H9 (cell line): Measurements from ENCODE around the gene EBF4. TPM values are rescaled to one million over a fixed set of nuclear protein-coding genes. Genes with fewer than 3 reads are reported as not detected.

Experiments
- DNase-seq: peaks from one replicate; pipeline ENCODE4 v3.0.0-alpha.2; 2017
- H2AFZ ChIP-seq: one replicate; pipeline ENCODE4 v1.6.1; 2013; ENCODE audit warnings: mild to moderate bottlenecking, low read length, control low read depth, moderate library complexity
- H2AK5ac ChIP-seq: 2 replicates; pipeline ENCODE4 v1.6.1; 2013; ENCODE audit warnings: low read length, control low read depth, mixed read lengths; ENCODE audit not compliant: insufficient read length
- H2BK120ac ChIP-seq: one replicate; pipeline ENCODE4 v1.6.1; 2013; ENCODE audit warnings: low read depth, mild to moderate bottlenecking, low read length, control low read depth, inconsistent platforms; ENCODE audit not compliant: poor library complexity, severe bottlenecking
- H2BK12ac ChIP-seq: 2 replicates; pipeline ENCODE4 v1.6.1; 2013; ENCODE audit warnings: low read length, control low read depth, mixed read lengths, low read depth; ENCODE audit not compliant: insufficient read length
- H2BK15ac ChIP-seq: 2 replicates; pipeline ENCODE4 v1.6.1; 2013; ENCODE audit warnings: low read depth, low read length, control low read depth
- H2BK20ac ChIP-seq: one replicate; pipeline ENCODE4 v1.6.1; 2013; ENCODE audit warnings: low read depth, mild to moderate bottlenecking, low read length, control low read depth, inconsistent platforms; ENCODE audit not compliant: poor library complexity, severe bottlenecking
- H2BK5ac ChIP-seq: 2 replicates; pipeline ENCODE4 v1.6.1; 2013; ENCODE audit warnings: low read length, control low read depth, mixed read lengths; ENCODE audit not compliant: insufficient read length
- H3K14ac ChIP-seq: 2 replicates; pipeline ENCODE4 v1.6.1; 2013; ENCODE audit warnings: low read length, control low read depth; ENCODE audit not compliant: insufficient read depth
- H3K18ac ChIP-seq: 2 replicates; pipeline ENCODE4 v1.6.1; 2013; ENCODE audit warnings: low read depth, mild to moderate bottlenecking, mixed read lengths, low read length, control low read depth; ENCODE audit not compliant: insufficient read length
- H3K23ac ChIP-seq: 2 replicates; pipeline ENCODE4 v1.6.1; 2013; ENCODE audit warnings: low read length, control low read depth, mixed read lengths, low read depth; ENCODE audit not compliant: insufficient read length
- H3K23me2 ChIP-seq: 2 replicates; pipeline ENCODE4 v1.6.1; 2013; ENCODE audit warnings: low read depth, mild to moderate bottlenecking, mixed read lengths, low read length, control low read depth; ENCODE audit not compliant: insufficient read length, poor library complexity, severe bottlenecking
- H3K27ac ChIP-seq: 2 replicates; pipeline ENCODE4 v1.5.1; 2013; ENCODE audit warnings: low read length, control low read depth, mixed read lengths, low read depth; ENCODE audit not compliant: insufficient read length
- H3K27me3 ChIP-seq: 2 replicates; pipeline ENCODE4 v1.6.1; 2013; ENCODE audit warnings: low read length, control low read depth, inconsistent platforms; ENCODE audit not compliant: insufficient read depth
- H3K4ac ChIP-seq: 2 replicates; pipeline ENCODE4 v1.6.1; 2013; ENCODE audit warnings: low read depth, mild to moderate bottlenecking, control low read depth, inconsistent platforms, low read length, moderate library complexity
- H3K4me1 ChIP-seq: 2 replicates; pipeline ENCODE4 v1.6.1; 2013; ENCODE audit warnings: low read length, control low read depth, inconsistent platforms; ENCODE audit not compliant: insufficient read depth
- H3K4me2 ChIP-seq: 2 replicates; pipeline ENCODE4 v1.6.1; 2013; ENCODE audit warnings: low read length, control low read depth, mixed read lengths; ENCODE audit not compliant: insufficient read length, insufficient read depth
- H3K56ac ChIP-seq: 2 replicates; pipeline ENCODE4 v1.6.1; 2013; ENCODE audit warnings: low read depth, mild to moderate bottlenecking, mixed read lengths, low read length, control low read depth; ENCODE audit not compliant: insufficient read length
- H3K79me1 ChIP-seq: 2 replicates; pipeline ENCODE4 v1.6.1; 2013; ENCODE audit warnings: low read depth, mild to moderate bottlenecking, moderate library complexity, low read length, control low read depth, inconsistent platforms; ENCODE audit not compliant: insufficient read depth, poor library complexity, severe bottlenecking
- H3K79me2 ChIP-seq: 2 replicates; pipeline ENCODE4 v1.6.1; 2013; ENCODE audit warnings: low read length, control low read depth, inconsistent platforms; ENCODE audit not compliant: insufficient read depth
- H3K9ac ChIP-seq: 2 replicates; pipeline ENCODE4 v1.6.1; 2013; ENCODE audit warnings: low read length, control low read depth, mixed read lengths; ENCODE audit not compliant: insufficient read length; ENCODE audit errors: extremely low read depth
- H3K9me3 ChIP-seq: one replicate; pipeline ENCODE4 v1.6.1; 2013; ENCODE audit warnings: low read depth, low read length, inconsistent platforms; ENCODE audit not compliant: control insufficient read depth
- H3T11ph ChIP-seq: one replicate; pipeline ENCODE4 v1.6.1; 2013; ENCODE audit warnings: mild to moderate bottlenecking, low read length, control low read depth, inconsistent platforms
- H4K20me1 ChIP-seq: one replicate; pipeline ENCODE4 v1.6.1; 2013; ENCODE audit not compliant: control insufficient read depth, insufficient read length, insufficient read depth
- H4K5ac ChIP-seq: 2 replicates; pipeline ENCODE4 v1.6.1; 2013; ENCODE audit warnings: low read depth, mild to moderate bottlenecking, mixed read lengths, low read length, control low read depth; ENCODE audit not compliant: insufficient read length
- H4K8ac ChIP-seq: replicated peaks from 2 replicates; pipeline ENCODE4 v1.6.1; 2013; ENCODE audit warnings: low read length, control low read depth, mixed read lengths, low read depth; ENCODE audit not compliant: insufficient read length
- H4K91ac ChIP-seq: 2 replicates; pipeline ENCODE4 v1.6.1; 2013; ENCODE audit warnings: low read depth, mild to moderate bottlenecking, moderate library complexity, mixed read lengths, low read length, control low read depth; ENCODE audit not compliant: insufficient read length
- H3K27ac Mint-ChIP-seq, 3 experiments: 2 replicates in 2 of 3; 3 replicates in 1 of 3; pipeline ENCODE4 v1.8.0; 2020 to 2021; ENCODE audit warnings: mixed read lengths in 3 of 3, mild to moderate bottlenecking in 1 of 3, moderate library complexity in 1 of 3
- H3K27me3 Mint-ChIP-seq: 2 replicates; pipeline ENCODE4 v1.8.0; 2021; ENCODE audit warnings: low read depth, mild to moderate bottlenecking, moderate library complexity, mixed read lengths
- H3K36me3 Mint-ChIP-seq, 3 experiments: 2 replicates in 2 of 3; 3 replicates in 1 of 3; pipeline ENCODE4 v1.8.0; 2020 to 2021; ENCODE audit warnings: low read depth in 3 of 3, mixed read lengths in 3 of 3; ENCODE audit not compliant: insufficient read depth in 1 of 3
- H3K4me1 Mint-ChIP-seq, 2 experiments: 2 replicates each; pipeline ENCODE4 v1.8.0; 2020; ENCODE audit warnings: mixed read lengths in 2 of 2
- H3K4me3 Mint-ChIP-seq, 2 experiments: 2 replicates in 1 of 2; 3 replicates in 1 of 2; pipeline ENCODE4 v1.8.0; 2020 to 2021; ENCODE audit warnings: mild to moderate bottlenecking in 2 of 2, mixed read lengths in 2 of 2, moderate library complexity in 1 of 2
- H3K9me3 Mint-ChIP-seq, 2 experiments: 2 replicates in 1 of 2; 3 replicates in 1 of 2; pipeline ENCODE4 v1.8.0; 2020; ENCODE audit warnings: mild to moderate bottlenecking in 2 of 2, mixed read lengths in 2 of 2, moderate library complexity in 1 of 2
- CTCF ChIP-seq: fragments of 200-600 bp; sonication (generic); conservative IDR thresholded peaks from 3 replicates; pipeline ENCODE4 v1.8.0; 2021; ENCODE audit warnings: antibody characterized with exemption, mild to moderate bottlenecking
- WGBS: extraction: QIAGEN DNeasy Blood & Tissue Kit; methylation state at CpG from one replicate; pipeline ENCODE4 v1.1.7; 2013; ENCODE audit warnings: missing lambda C conversion rate, low lambda C conversion rate, mixed read lengths; ENCODE audit not compliant: insufficient read length; ENCODE audit errors: extremely low coverage; 5-methylcytosine and 5-hydroxymethylcytosine counted together
- total RNA-seq: library from RNA; stranded (reverse); gene quantifications from 2 replicates; pipeline ENCODE4 v1.2.1, GENCODE V29; 2021

EBF4 gene
- total RNA-seq, 1 experiment from 2014 or later: 3.9 TPM

- Histone ChIP-seq H3K4me1 (no peaks in the 10 kb centered on the region), H3K4me2 (no peak overlapping the region)
- no peaks in the 10 kb centered on the region for H3K4me1 Mint-ChIP-seq
Measured at GRCh38 chr20:2778602-2779321, 86.2 kb downstream of the EBF4 start.

More at GRCh38 chr20:2778602-2779321, 86.2 kb downstream of the EBF4 start:
- H3K79me2 ChIP-seq: no peaks in the 10 kb centered on the region
- no peak overlapping the region for H4K91ac ChIP-seq
- no peak overlapping the region for H2BK12ac ChIP-seq
- no peak overlapping the region for H3K18ac ChIP-seq
- no peak overlapping the region for H4K5ac ChIP-seq
- no peak overlapping the region for H3K23ac ChIP-seq
- H2BK15ac ChIP-seq: no peak overlapping the region
- no peak overlapping the region for H2AFZ ChIP-seq
- H3K27me3 ChIP-seq: no peaks in the 10 kb centered on the region; the same call in 1 of the 2 replicates
- H2BK5ac ChIP-seq: no peak overlapping the region
- H3T11ph ChIP-seq: no peak overlapping the region
- no peaks in the 10 kb centered on the region for H4K20me1 ChIP-seq
- H2AK5ac ChIP-seq: no peak overlapping the region
- H3K9ac ChIP-seq: no peak overlapping the region
- DNase-seq: no peak
- H3K27ac ChIP-seq: no peak overlapping the region
- no peak overlapping the region; a peak in 1 of 5 replicates for H3K4me3 Mint-ChIP-seq
- H3K36me3 Mint-ChIP-seq: no peaks in the 10 kb centered on the region
- H3K14ac ChIP-seq: no peak overlapping the region
- H2BK120ac ChIP-seq: no peak overlapping the region
- no peak overlapping the region for H3K4ac ChIP-seq
- H3K79me1 ChIP-seq: no peaks in the 10 kb centered on the region
- no peak overlapping the region for H4K8ac ChIP-seq
- H2BK20ac ChIP-seq: no peak overlapping the region
- no peaks in the 10 kb centered on the region for H3K23me2 ChIP-seq
- no peak for TF ChIP-seq CTCF
- peaks cover 4 to 6% of the 10 kb centered on the region in 2 experiments; a peak in 1 of 5 replicates for H3K9me3 Mint-ChIP-seq
- H3K56ac ChIP-seq: no peak overlapping the region
- H3K27me3 Mint-ChIP-seq: peaks cover 42% of the 10 kb centered on the region
- WGBS: no CpG with 5 or more reads among the region's 10 CpGs
- no peaks in the 10 kb centered on the region for H3K9me3 ChIP-seq
- no peak overlapping the region for H3K27ac Mint-ChIP-seq
